ENCODE measurements around the gene RPS6KB2. TPM values are rescaled to one million over a fixed set of nuclear protein-coding genes. Genes with fewer than 3 reads are reported as not detected.

RPS6KB2 gene
- 37.1 and 68.3 TPM in 2 replicates for total RNA-seq

DNA sequence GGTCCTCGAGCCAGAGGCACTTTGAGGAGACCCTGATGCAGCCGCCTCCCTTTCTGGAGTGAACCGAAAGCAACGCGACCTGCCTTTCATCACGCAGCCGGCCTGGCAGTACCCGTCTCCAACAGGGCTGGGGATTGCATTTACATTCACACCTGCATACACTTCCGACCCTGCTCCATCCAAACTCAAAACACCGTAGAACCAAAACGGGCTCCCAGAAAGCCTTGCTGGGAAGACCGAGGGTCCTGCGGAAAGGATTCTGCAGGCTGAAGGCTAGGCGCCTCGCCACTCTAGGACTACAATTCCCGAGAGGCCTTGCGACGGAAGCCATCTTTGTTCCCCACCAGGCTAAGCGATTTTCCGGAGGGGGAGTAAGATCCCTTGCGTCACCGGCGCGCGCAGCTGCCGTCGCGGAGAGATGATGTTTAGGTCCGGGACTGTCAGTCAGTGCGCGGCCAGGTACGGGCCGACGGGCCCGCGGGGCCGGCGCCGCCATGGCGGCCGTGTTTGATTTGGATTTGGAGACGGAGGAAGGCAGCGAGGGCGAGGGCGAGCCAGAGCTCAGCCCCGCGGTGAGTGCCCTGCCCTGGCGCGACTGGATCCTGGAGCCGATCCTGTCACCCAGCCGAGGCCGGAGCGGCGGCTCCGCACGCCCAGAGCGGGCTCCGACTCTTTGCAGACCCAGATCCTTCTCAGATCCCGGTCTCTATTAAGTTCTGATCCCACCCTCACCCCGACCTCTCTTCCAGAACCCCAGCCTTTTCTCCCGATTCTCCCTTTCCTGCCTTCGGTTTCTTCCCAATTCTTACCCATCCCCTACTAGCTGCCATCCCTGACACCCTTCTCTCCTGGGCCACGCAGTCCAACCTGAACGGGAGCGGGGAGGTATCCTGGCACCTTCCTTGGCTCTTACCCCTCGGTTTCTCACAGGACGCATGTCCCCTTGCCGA lies at the start of gene RPS6KB2:
Gene RPS6KB2 (plus strand): TSS at position 443 of the 950 bp plus-strand sequence. CDS start 52 bp downstream, at position 495.

GRCh38 chr11:67391304-67392182 lies 36.8 kb upstream of the RPS6KB2 start, which contains the start of gene RAD9A:
Gene RAD9A (plus strand): TSS chr11:67391986. CDS start chr11:67392045, 59 bp downstream.

DNA sequence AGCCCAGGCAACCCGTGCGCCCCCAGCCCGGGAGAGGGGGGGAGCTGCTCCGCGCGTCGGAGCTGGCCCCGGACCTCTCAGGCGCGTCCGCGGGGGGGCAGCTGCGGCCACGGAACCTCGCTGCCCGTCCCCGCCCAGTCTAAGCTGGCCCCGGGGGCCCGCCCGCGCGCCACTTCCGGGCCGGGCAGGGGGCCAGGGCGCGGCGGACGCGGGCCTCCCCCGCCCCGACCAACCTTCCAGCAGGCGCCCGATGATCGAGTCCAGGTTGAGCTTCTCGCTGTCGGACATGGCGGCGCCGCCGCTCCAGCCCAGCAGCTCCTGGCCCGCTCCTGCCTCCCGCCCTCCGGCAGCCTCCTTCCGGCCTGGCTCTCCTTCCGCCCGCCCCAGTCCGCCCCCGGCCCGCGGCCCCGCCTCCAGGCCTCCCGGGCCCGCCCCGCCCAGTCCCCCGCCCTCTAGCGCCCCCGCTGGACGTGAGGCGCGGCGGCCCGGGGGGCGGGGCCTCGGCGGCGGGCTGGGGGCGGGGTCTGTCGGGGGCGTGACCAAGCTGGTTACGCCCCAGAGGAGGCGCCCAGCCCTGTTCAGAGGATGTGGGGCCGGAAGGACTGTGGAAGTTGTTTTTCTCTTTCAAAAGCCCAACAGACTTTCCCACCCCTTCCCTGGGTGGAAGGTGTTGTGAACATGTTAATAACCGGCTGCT lies 26.7 kb upstream of the RPS6KB2 start, which contains the start of gene PPP1CA:
Gene PPP1CA (minus strand): TSS at position 364 of the 697 bp plus-strand sequence. CDS start 76 bp downstream, at position 288.

DNA sequence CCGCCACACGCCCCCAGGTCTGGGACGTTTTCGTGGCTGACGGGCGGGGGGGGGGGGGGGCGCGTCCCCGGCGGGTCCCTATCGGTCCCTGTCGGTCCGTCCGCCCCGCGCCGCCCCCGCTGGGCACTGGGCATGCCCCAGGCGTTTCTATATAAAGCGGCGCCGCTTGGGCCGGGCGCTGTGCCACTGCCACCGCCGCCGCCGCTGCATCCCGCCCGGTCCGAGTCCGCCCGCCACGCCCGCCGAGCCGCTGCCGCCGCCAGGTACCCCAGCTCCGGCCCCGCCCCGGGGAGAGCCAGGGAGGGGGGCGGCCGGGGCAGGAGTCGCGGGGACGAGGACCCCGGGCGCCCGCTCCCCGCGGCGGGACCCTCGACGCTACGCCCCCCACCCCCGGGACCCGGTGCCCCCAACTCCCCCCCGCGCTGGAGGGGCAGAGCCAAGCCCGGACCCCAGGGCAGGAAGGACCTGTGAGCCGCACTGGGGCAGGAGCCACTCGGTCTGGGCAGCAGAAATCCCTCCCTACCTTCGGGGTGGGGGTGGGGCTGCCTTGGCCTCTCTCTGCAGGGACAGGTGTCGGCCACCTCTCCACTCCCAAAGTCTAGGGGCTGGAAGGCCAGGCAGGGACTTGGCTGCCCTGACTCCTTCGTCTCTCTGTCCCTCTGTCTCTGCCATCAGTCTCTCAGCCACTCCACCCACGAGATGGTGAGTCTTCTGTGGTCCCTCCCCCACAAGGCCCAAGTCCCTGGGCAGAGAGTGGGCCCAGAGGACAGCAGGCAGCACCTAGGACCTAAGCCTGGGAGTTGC lies 12.6 kb upstream of the RPS6KB2 start, which contains the start of gene CARNS1:
Gene CARNS1 (plus strand): TSS at position 178 of the 804 bp plus-strand sequence. CDS start 522 bp downstream, at position 700.

DNA sequence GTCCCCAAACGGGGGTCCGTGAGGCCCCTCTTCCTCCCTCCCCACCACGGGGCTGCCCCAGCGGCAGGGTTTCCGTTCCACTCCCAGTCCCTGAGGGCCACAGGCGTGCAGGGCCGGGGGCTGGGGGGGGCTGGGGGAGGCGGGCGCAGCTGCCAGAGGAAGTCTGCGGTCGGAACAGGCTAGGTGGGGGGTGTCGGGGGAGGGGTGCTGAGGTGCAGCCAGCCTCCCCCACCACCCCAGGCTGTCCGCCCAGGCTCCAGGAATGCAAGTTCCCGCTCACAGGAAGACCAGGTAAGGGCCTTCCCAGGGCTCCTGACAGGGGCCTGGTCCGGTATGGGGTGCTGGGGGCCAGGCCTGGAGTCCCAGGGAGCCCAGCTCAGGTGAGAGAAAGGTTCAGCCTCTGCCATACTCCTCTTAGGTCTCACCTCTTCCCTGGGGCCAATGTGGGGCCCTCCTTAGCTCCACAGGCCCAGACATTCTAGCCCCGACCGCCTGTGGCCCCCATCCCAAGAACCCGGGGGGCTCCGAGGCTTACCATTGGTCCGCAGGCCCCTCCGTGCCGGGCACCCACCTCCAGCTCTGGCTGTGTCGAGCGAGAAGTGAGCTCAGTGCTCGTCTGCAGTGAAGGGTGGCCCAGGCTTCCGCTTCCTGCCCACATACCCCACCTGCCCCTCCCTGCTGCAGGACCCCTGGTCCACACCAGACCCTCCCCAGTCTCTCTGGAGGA lies 9.0 kb downstream of the RPS6KB2 start, which contains the start of gene PTPRCAP:
Gene PTPRCAP (minus strand): TSS at position 601 of the 727 bp plus-strand sequence. CDS start 63 bp downstream, at position 538.

GRCh38 chr11:67452141-67452952 lies 24.1 kb downstream of the RPS6KB2 start, which contains the start of gene GPR152:
Gene GPR152 (minus strand): TSS chr11:67452729. CDS start chr11:67452724, 5 bp downstream.

GRCh38 chr11:67455054-67455453 lies 26.8 kb downstream of the RPS6KB2 start, which contains the start of gene CABP4:
Gene CABP4 (plus strand): TSS chr11:67455354. CDS start chr11:67455424, 70 bp downstream.

DNA sequence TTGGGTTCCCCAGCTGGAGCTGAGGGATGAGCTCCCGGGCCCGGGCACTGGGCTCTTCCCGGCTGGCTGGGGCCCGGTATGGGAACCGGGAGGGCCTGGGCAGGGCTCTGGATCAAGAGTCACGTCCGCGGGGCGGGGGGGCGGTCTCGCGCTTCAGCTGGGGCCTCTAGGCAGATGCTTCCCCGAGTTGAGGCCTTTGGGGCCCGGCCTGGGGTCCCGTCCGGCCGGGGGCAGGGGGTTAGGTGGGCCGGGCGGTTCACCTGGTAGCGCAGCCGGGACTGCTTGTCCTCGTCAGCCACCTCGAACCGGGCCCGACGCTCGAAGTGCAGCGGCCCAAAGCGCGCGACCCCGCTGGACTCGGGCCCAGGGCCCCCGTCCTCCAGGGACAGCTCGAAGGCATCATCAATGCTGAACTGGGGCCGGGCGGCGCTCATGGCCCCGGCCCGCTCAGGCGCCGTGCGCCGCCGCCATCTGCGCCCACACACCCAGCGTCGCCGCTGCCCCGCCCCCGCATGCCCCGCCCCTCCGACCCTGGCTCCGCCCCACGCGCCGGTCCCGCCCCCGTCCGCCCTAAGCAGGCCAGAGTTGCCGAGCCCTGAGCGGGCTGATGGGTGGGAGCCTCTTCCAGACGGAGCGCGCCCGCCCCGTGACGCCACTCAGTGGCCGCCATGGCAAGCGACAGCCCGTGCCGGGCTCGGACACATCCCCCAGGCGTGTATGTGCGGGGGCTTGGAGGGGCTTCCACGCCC lies 40.6 kb downstream of the RPS6KB2 start, which contains the start of gene TMEM134:
Gene TMEM134 (minus strand): TSS at position 493 of the 749 bp plus-strand sequence. CDS start 59 bp downstream, at position 434.

DNA sequence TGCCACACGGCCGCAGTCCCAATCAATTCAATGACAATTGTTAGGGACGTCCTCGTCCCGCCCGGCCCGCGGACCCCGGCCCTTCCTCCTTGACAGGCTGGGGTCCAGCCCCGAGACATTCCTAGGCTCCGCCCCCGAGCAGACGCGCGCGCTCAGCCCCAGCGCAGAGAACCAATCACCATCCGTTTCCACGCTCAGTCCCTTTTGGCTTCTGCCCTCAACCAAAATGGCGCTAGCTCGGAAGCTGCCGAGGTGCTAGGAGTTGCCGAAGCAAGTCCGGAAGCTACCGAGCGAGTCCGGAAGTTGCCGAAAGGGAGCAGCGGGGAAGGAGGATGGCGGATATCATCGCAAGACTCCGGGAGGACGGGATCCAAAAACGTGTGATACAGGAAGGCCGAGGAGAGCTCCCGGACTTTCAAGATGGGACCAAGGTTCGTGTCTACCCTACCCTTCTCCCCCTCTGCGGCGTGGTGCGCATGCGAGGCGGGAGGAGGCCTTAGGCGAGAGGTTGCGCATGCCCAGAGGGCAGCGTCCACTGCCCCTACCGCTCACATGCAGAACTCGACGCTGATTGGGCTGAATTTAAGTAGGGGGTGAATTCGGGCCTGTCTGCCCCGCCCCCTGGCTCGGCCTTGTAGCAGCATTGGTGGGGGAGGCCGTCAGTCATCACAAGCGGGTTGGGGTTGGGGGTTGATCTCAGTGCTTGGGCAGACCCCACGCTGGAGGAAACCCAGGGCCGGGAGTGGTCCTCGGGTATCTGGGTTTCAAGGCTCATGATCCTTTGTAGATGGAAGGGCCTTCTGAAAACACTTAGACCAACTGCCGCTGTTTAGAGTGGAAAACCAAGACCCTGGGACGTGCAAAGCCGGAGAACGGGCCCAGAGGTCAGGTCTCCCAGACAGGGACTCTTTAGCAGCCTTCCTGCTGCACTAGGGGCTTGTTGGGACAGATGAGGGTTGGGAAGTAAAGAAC lies 54.8 kb downstream of the RPS6KB2 start, which contains the start of gene AIP:
Gene AIP (plus strand): TSS at position 200 of the 972 bp plus-strand sequence. CDS start 133 bp downstream, at position 333.

Other genes starting within 250 kb of the RPS6KB2 start
- gene GRK2, start 162.0 kb upstream of the RPS6KB2 start, total RNA-seq = 34.7 and 37.3 TPM in 2 replicates
- gene ANKRD13D, start 139.2 kb upstream of the RPS6KB2 start, total RNA-seq = 30.0 and 34.2 TPM in 2 replicates
- gene SSH3, start 125.0 kb upstream of the RPS6KB2 start, total RNA-seq = 14.3 and 15.6 TPM in 2 replicates
- 31.8 and 50.0 TPM in 2 replicates for gene POLD4, start 74.9 kb upstream of the RPS6KB2 start, total RNA-seq
- 2.8 and 3.9 TPM in 2 replicates for gene CLCF1, start 54.9 kb upstream of the RPS6KB2 start, total RNA-seq
- gene RAD9A, start 36.5 kb upstream of the RPS6KB2 start, total RNA-seq = 7.3 and 7.6 TPM in 2 replicates
- 159 and 215 TPM in 2 replicates for gene PPP1CA, start 26.6 kb upstream of the RPS6KB2 start, total RNA-seq
- not detected in 2 replicates for gene TBC1D10C, start 24.4 kb upstream of the RPS6KB2 start, total RNA-seq
- gene CARNS1, start 12.8 kb upstream of the RPS6KB2 start, total RNA-seq = under 0.01 and 0.12 TPM in 2 replicates
- gene PTPRCAP, start 9.2 kb downstream of the RPS6KB2 start, total RNA-seq = 0.44 and 0.62 TPM in 2 replicates
- 110 and 138 TPM in 2 replicates for gene CORO1B, start 15.0 kb downstream of the RPS6KB2 start, total RNA-seq
- not detected in 2 replicates for gene GPR152, start 24.2 kb downstream of the RPS6KB2 start, total RNA-seq
- not detected in 2 replicates for gene CABP4, start 26.9 kb downstream of the RPS6KB2 start, total RNA-seq
- gene TMEM134, start 40.8 kb downstream of the RPS6KB2 start, total RNA-seq = 28.4 and 30.1 TPM in 2 replicates
- gene AIP, start 54.5 kb downstream of the RPS6KB2 start, total RNA-seq = 63.2 and 102 TPM in 2 replicates
- 12.1 and 16.5 TPM in 2 replicates for gene PITPNM1, start 76.9 kb downstream of the RPS6KB2 start, total RNA-seq
- gene CDK2AP2, start 79.7 kb downstream of the RPS6KB2 start, total RNA-seq = 14.7 and 30.4 TPM in 2 replicates
- gene CABP2, start 95.0 kb downstream of the RPS6KB2 start, total RNA-seq = not detected in 2 replicates
- gene GSTP1, start 155.3 kb downstream of the RPS6KB2 start, total RNA-seq = 596 and 840 TPM in 2 replicates
- gene NDUFV1, start 178.4 kb downstream of the RPS6KB2 start, total RNA-seq = 168 and 191 TPM in 2 replicates
- gene NUDT8, start 201.4 kb downstream of the RPS6KB2 start, total RNA-seq = 7.5 and 8.7 TPM in 2 replicates
- not detected in 2 replicates for gene TBX10, start 211.3 kb downstream of the RPS6KB2 start, total RNA-seq
- not detected in 2 replicates for gene ACY3, start 222.2 kb downstream of the RPS6KB2 start, total RNA-seq
- not detected in 2 replicates for gene ALDH3B2, start 246.1 kb downstream of the RPS6KB2 start, total RNA-seq